GM23248 (cell line): ENCODE results near the gene ACSS2.

Source experiments
- EZH2 ChIP-seq: fragments of 200-600 bp; sonication (generic); IDR thresholded peaks from 2 replicates; pipeline ENCODE4 v1.6.1; 2018; ENCODE audit warnings: antibody characterized with exemption, mild to moderate bottlenecking; ENCODE audit not compliant: insufficient read depth, poor library complexity, severe bottlenecking
- EZH2phosphoT487 ChIP-seq: fragments of 200-600 bp; sonication (generic); IDR thresholded peaks from 2 replicates; pipeline ENCODE4 v1.6.1; 2018; ENCODE audit warnings: antibody characterized with exemption, moderate library complexity, mild to moderate bottlenecking, low read depth; ENCODE audit not compliant: insufficient read depth

- TF ChIP-seq EZH2 (no peak), EZH2phosphoT487 (no peak)
Observed at GRCh38 chr20:34875642-34876405, 588 bp upstream of the ACSS2 start.
